GM18867 (cell line): Measurements from ENCODE around the gene NOTCH3.
A peak's percentile ranks its signal among the peaks of the same experiment; 100 is the strongest.

Source experiments
- ATAC-seq: cut with Tn5 transposase; IDR thresholded peaks from one replicate; pipeline ENCODE4 v1.9.1; 2021; ENCODE audit warnings: mild to moderate bottlenecking, moderate library complexity; ENCODE audit not compliant: unreplicated experiment

Gene NOTCH3

GRCh38 chr19:15197275-15197941, 3.4 kb downstream of the NOTCH3 start:
- ATAC-seq = no peak

- no peak for ATAC-seq
Measured at GRCh38 chr19:15196360-15197005, 4.3 kb downstream of the NOTCH3 start.

- no peak for ATAC-seq
Measured at GRCh38 chr19:15195371-15196334, 5.1 kb downstream of the NOTCH3 start.

- ATAC-seq = no peak
Measured at GRCh38 chr19:15194938-15195337, 5.9 kb downstream of the NOTCH3 start.

- no peak for ATAC-seq
Measured at GRCh38 chr19:15191982-15192381, 8.8 kb downstream of the NOTCH3 start.

- no peak for ATAC-seq
Measured at GRCh38 chr19:15191514-15191913, 9.3 kb downstream of the NOTCH3 start.

- ATAC-seq = no peak
Measured at GRCh38 chr19:15188851-15189250, 11.9 kb downstream of the NOTCH3 start.

- no peak for ATAC-seq
Measured at GRCh38 chr19:15187026-15188007, 13.5 kb downstream of the NOTCH3 start.

GRCh38 chr19:15185188-15185587, 15.6 kb downstream of the NOTCH3 start:
- ATAC-seq = no peak

GRCh38 chr19:15184776-15185175, 16.0 kb downstream of the NOTCH3 start:
- ATAC-seq = no peak

- ATAC-seq = no peak
Measured at GRCh38 chr19:15181394-15181793, 19.4 kb downstream of the NOTCH3 start.

- ATAC-seq = no peak
Measured at GRCh38 chr19:15180451-15181390, 20.1 kb downstream of the NOTCH3 start.

- no peak for ATAC-seq
Measured at GRCh38 chr19:15178629-15179308, 22.0 kb downstream of the NOTCH3 start.

- ATAC-seq = peak; percentile 55
Measured at GRCh38 chr19:15177269-15178116, 23.3 kb downstream of the NOTCH3 start.

GRCh38 chr19:15175609-15176008, 25.2 kb downstream of the NOTCH3 start:
- no peak for ATAC-seq

GRCh38 chr19:15173746-15174404, 26.9 kb downstream of the NOTCH3 start:
- ATAC-seq = no peak

GRCh38 chr19:15170345-15170744, 30.4 kb downstream of the NOTCH3 start:
- ATAC-seq = no peak
